HG02759 (cell line): ENCODE data around the gene ODAD2.

Source experiments
- ATAC-seq: cut with Tn5 transposase; IDR thresholded peaks from one replicate; pipeline ENCODE4 v1.9.1; 2021; ENCODE audit warnings: mild to moderate bottlenecking, moderate library complexity; ENCODE audit not compliant: unreplicated experiment

Gene ODAD2

GRCh38 chr10:27861781-27862180 is 137.1 kb downstream of the ODAD2 start:
- ATAC-seq = no peak

GRCh38 chr10:27857616-27858015 is 141.3 kb downstream of the ODAD2 start:
- ATAC-seq = no peak

GRCh38 chr10:27844223-27844622 is 154.7 kb downstream of the ODAD2 start:
- ATAC-seq = no peak

GRCh38 chr10:27838901-27839300 is 160.0 kb downstream of the ODAD2 start:
- no peak for ATAC-seq

GRCh38 chr10:27838361-27838760 is 160.5 kb downstream of the ODAD2 start:
- ATAC-seq = no peak

- ATAC-seq = no peak
These were observed 164.4 kb downstream of the ODAD2 start for GRCh38 chr10:27834476-27834875.

GRCh38 chr10:27833792-27834191 is 165.1 kb downstream of the ODAD2 start:
- ATAC-seq = no peak

- no peak for ATAC-seq
These were observed 166.1 kb downstream of the ODAD2 start for GRCh38 chr10:27832826-27833225.

- no peak for ATAC-seq
These were observed 172.5 kb downstream of the ODAD2 start for GRCh38 chr10:27826369-27826768.

- no peak for ATAC-seq
These were observed 176.6 kb downstream of the ODAD2 start for GRCh38 chr10:27822301-27822700.

- ATAC-seq = no peak
These were observed 178.2 kb downstream of the ODAD2 start for GRCh38 chr10:27820637-27821036.

- no peak for ATAC-seq
These were observed 178.9 kb downstream of the ODAD2 start for GRCh38 chr10:27819781-27820531.

GRCh38 chr10:27816320-27816719 is 182.6 kb downstream of the ODAD2 start:
- ATAC-seq = no peak

GRCh38 chr10:27815846-27816245 is 183.0 kb downstream of the ODAD2 start:
- ATAC-seq = no peak

GRCh38 chr10:27815261-27815660 is 183.6 kb downstream of the ODAD2 start:
- ATAC-seq = no peak

- no peak for ATAC-seq
These were observed 193.7 kb downstream of the ODAD2 start for GRCh38 chr10:27805180-27805579.

GRCh38 chr10:27804136-27804535 is 194.7 kb downstream of the ODAD2 start:
- no peak for ATAC-seq

GRCh38 chr10:27801171-27801785 is 197.6 kb downstream of the ODAD2 start:
- no peak for ATAC-seq

GRCh38 chr10:27799046-27799445 is 199.8 kb downstream of the ODAD2 start:
- ATAC-seq = no peak

GRCh38 chr10:27794157-27794556 is 204.7 kb downstream of the ODAD2 start:
- ATAC-seq = no peak

GRCh38 chr10:27792216-27792615 is 206.7 kb downstream of the ODAD2 start:
- no peak for ATAC-seq

GRCh38 chr10:27784272-27784671 is 214.6 kb downstream of the ODAD2 start:
- no peak for ATAC-seq

- no peak for ATAC-seq
These were observed 215.2 kb downstream of the ODAD2 start for GRCh38 chr10:27783660-27784059.
